ENCODE measurements around the gene DCUN1D1. TPM values are rescaled to one million over a fixed set of nuclear protein-coding genes. Genes with fewer than 3 reads are reported as not detected.

Gene DCUN1D1
- total and polyA plus RNA-seq, 2 of the 8 experiments (the other 6 are each of a cell fraction or from before 2014, with no cell fraction given), result 6.8 to 70.3 TPM

- no peak overlapping the region for H4K8ac ChIP-seq (ENCODE audit: extremely low read depth, insufficient read depth, low read length)
- no peak overlapping the region for H2AFZ ChIP-seq (ENCODE audit: low read length)
- H2BK20ac ChIP-seq (ENCODE audit: low read length), result no peak overlapping the region
- H3K27me3 ChIP-seq (replicated peaks in 1 of 4; ENCODE audit: control insufficient read depth in 3 of 4, extremely low read depth in 1 of 4, insufficient read depth in 3 of 4, low read length in 3 of 4), result no peaks in the 10 kb centered on the region
- peaks cover 0 to 32% of the 10 kb centered on the region in 2 experiments; a peak in 2 of 4 replicates for H3K79me2 ChIP-seq (ENCODE audit: control insufficient read depth in 1 of 2, insufficient read depth in 2 of 2, low read length in 2 of 2)
- H3K18ac ChIP-seq (ENCODE audit: extremely low read depth, low read length), result no peak overlapping the region
- H3K4me1 ChIP-seq (replicated peaks in 1 of 4; ENCODE audit: control insufficient read depth in 3 of 4, insufficient read depth in 4 of 4, low read length in 3 of 4), result peaks cover 0 to 4% (median 3%) of the 10 kb centered on the region in 4 experiments; a peak in 4 of 7 replicates
- H3K9me3 ChIP-seq (ENCODE audit: insufficient read depth in 2 of 2, low read depth in 1 of 2, low read length in 1 of 2), result no peaks in the 10 kb centered on the region
- H2BK15ac ChIP-seq (ENCODE audit: low read length), result no peak overlapping the region
- no peak overlapping the region for H4K5ac ChIP-seq (ENCODE audit: insufficient read length, low read depth, low read length)
- H3K56ac ChIP-seq (replicated peaks; ENCODE audit: insufficient read length, low read depth, low read length), result no peak overlapping the region
- no peak overlapping the region for H2AK5ac ChIP-seq (ENCODE audit: low read depth, low read length)
- no peak overlapping the region for H3K27ac ChIP-seq (ENCODE audit: low read depth, low read length)
- ChIA-PET CTCF (ENCODE audit: partially characterized antibody) (interaction anchor here (1.3 to 1.6 kb wide), 3 partner anchors 9 to 52 kb away, joined by 3 to 7 read pairs (median 3); no protein-coding TSS in a partner anchor), POLR2A (ENCODE audit: partially characterized antibody) (no interaction called here)
- H3K4me2 ChIP-seq (ENCODE audit: insufficient read depth in 1 of 2, low read depth in 2 of 2, low read length in 2 of 2), result no peak overlapping the region
- H4K91ac ChIP-seq (replicated peaks; ENCODE audit: insufficient read length, low read length), result no peak overlapping the region
- no peak overlapping the region for H3K9ac ChIP-seq (replicated peaks in 1 of 4; ENCODE audit: extremely low read depth in 1 of 4, low read depth in 3 of 4, low read length in 3 of 4)
- peaks cover 0 to 2% of the 10 kb centered on the region in 2 experiments for H4K20me1 ChIP-seq (replicated peaks in 1 of 2; ENCODE audit: control insufficient read depth in 1 of 2, insufficient read depth in 2 of 2, low read length in 2 of 2)
- H3K36me3 ChIP-seq (ENCODE audit: control insufficient read depth in 2 of 4, insufficient read depth in 4 of 4, low read length in 3 of 4), result peaks cover 0 to 21% (median 0%) of the 10 kb centered on the region in 4 experiments; a peak in 3 of 8 replicates
- H3K4ac ChIP-seq (replicated peaks; ENCODE audit: insufficient read length, low read depth, low read length), result no peak overlapping the region
- DNase-seq (ENCODE audit: low read depth in 1 of 2, low spot score in 2 of 2) (no peak), FAIRE-seq (no peak)
- no peak overlapping the region for H3K4me3 ChIP-seq (ENCODE audit: extremely low read depth in 1 of 4, insufficient read depth in 2 of 4, low read depth in 3 of 4, low read length in 4 of 4)
- H3K23ac ChIP-seq (ENCODE audit: insufficient read length), result no peak overlapping the region
- no peak overlapping the region for H3K14ac ChIP-seq (ENCODE audit: insufficient read length)
- no peaks in the 10 kb centered on the region for H3K23me2 ChIP-seq (ENCODE audit: low read depth, low read length)
- H2BK120ac ChIP-seq (replicated peaks; ENCODE audit: low read depth, low read length), result no peak overlapping the region
- TF ChIP-seq JUN (IDR thresholded peaks at IDR 0.05; ENCODE audit: low read depth, low read length) (no peak), HDAC6 (IDR thresholded peaks at IDR 0.05; ENCODE audit: low read depth, low read length) (no peak), EZH2 (IDR thresholded peaks at IDR 0.05; ENCODE audit: low read depth, low read length, severe bottlenecking) (no peak), RXRA (IDR thresholded peaks at IDR 0.05; ENCODE audit: insufficient read depth, low read depth, low read length) (no peak)
- H2BK12ac ChIP-seq (ENCODE audit: low read depth, low read length), result no peak overlapping the region
- H3K79me1 ChIP-seq (ENCODE audit: low read depth, low read length), result no peaks in the 10 kb centered on the region; the same call in 1 of the 2 replicates
- H2BK5ac ChIP-seq (ENCODE audit: low read depth, low read length), result no peak overlapping the region
Measured at GRCh38 chr3:182962166-182962565, 18.2 kb downstream of the DCUN1D1 start.
